GM19328 (cell line): ENCODE results near the gene TMIGD3.
"Not testable (repeated sequence)": the region's sequence is repeated elsewhere in the genome, so short reads cannot be mapped to it uniquely, and the experiment has no call there.

Experiments used
- ATAC-seq: cut with Tn5 transposase; IDR thresholded peaks from one replicate; pipeline ENCODE4 v1.9.1; 2021; ENCODE audit warnings: mild to moderate bottlenecking, moderate library complexity; ENCODE audit not compliant: unreplicated experiment

Gene TMIGD3

DNA sequence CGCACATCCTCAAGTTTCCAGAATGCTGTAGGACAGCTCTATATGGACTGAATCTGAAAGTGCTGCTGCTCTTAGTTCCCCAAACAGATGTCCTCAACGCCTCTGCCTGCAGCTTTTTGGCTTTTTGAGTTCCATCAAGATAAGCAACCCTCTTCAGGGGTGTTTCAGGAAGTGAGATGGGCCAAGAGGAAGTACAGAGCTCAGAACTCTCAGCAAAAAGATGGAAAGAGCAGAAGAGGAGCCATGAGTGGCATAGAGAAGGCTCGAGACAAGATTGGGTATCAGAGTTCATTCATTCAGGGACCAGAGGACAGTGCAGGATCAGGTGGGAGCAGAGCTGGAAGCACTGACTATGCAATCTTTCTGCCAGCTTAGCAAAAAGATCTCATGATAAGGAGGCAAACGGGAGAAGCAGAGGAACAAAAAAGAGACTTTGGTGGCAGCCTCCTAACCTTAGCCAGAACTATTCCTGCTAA, at the start of gene TMIGD3, which contains the start of gene ADORA3:
TSS of gene TMIGD3 (minus strand) at position 49 of the 476 bp plus-strand sequence. CDS start 279 bp downstream, outside the sequence.
TSS of gene ADORA3 (minus strand) at position 49 of the 476 bp plus-strand sequence. CDS start 279 bp downstream, outside the sequence.
- no peak for ATAC-seq

GRCh38 chr1:111553196-111553595, 49.8 kb upstream of the TMIGD3 start:
- ATAC-seq, result no peak

DNA sequence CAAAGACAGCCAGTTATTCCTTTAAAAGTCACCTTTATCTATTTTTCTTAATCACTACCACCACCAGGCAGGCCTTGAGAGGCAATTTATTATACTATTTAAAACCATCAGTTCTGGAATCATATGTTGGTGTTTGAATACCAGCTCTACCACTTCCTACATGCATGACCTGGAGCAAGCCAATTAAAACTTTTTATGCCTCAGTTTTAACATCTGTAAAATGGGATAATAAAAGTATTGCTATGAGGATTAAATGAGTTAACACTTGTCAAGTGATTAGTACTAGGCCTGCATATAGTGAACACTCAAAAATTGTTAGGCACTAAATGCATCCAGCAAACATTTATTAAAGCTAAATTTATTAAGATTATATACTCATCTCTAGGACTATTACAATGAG, 49.2 kb upstream of the TMIGD3 start:
- ATAC-seq, result no peak

GRCh38 chr1:111551623-111552411, 48.4 kb upstream of the TMIGD3 start:
- ATAC-seq, result no peak

DNA sequence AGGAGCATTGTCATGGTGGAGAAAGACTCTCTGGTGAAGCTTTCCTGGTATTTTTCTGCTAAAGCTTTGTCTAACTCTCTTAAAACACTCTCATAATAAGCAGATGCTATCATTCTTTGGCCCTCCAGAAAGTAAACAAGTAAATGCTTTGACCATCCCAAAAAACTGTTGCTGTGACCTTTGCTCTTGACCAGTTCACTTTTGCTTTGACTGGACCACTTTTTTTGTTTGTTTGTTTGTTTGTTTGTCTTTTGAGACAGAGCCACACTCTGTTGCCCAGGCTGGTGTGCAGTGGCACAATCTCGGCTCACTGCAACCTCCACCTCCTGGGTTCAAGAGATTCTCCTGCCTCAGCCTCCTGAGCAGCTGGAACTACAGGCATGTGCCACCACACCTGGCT, 44.4 kb upstream of the TMIGD3 start:
- ATAC-seq, result not testable (repeated sequence)

- ATAC-seq, result no peak
Measured at GRCh38 chr1:111542187-111542586, 38.8 kb upstream of the TMIGD3 start.

DNA sequence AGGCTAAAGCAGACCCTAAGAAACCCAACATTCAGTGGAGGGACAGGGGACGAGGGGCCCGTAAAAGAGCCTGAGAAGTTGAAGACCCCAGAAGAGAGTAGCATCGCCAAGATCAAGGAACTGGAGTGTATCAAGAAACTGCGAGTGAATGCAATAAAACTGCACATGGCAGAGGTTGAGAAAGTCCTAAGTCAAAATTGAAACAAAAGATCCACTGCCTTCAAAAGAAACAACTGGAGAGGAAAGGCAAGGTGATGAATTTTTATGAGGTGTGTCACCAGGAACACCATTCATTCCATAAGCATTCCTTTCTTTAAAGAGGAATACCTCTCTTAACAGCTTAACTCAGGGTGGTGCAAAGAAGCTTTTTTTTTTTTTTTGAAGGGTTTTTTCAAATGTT, 38.3 kb upstream of the TMIGD3 start:
- no peak for ATAC-seq

DNA sequence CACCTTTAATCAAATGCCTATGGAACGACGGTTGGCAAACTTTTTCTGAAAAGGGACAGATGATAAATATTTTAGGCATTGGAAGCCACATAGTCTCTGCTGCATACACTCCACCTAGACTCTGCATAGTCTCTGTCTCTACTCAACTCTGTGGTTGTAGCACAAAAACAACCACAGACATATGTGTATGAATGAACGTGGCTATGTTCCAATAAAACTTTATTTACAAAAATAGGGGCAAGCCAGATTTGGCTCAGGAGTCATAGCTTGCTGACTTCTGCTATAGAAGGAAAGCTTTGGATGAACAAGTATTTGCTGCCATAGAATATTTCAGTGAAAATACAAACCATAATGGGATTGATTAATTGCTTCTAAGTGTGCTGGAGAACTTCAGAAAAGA, 37.5 kb upstream of the TMIGD3 start:
- no peak for ATAC-seq

- ATAC-seq, result no peak
Measured at GRCh38 chr1:111538343-111539025, 35.1 kb upstream of the TMIGD3 start.

DNA sequence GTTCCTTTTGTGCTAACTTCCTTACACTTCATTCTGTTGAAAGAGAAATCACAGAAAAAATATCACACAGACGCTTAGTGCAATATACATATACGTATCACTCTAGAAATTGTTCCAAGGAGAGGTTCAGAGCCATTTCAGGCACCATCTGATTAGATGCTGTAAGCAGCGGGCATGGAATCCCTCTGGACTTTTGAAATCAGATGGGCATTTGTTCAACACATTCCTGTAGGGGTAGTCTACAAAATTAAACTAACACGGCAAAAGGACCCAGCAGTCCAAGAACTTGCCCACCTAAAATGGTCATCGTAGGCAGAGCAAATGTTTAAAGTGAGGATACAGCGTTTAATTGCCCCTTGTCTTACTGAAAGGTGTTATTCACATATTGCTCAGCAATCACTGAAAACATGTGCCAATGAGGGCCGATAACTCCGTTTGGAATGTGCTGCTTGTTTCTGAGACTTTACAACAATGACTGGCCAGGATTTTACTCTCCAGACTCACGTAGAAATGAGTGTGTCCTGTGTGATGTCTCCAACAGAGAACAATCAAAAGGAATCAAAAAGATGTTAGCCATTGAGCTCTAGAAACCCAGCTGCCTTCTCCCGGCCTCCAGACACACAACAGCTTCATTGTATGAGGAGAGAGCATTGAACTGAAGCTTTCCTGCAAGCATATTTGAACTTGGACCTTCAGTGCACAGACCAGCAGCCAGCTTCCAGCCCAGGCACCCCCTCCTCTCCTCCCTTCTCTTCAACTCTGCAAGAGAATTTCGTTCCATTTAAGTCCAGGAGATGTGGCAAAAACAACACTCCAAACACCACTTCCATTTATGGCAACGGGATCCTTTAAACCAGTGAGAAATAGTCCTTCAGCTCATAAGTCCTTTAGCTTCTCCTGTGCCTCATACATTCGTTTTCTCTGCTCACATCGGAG, 32.1 kb upstream of the TMIGD3 start:
- ATAC-seq, result no peak

DNA sequence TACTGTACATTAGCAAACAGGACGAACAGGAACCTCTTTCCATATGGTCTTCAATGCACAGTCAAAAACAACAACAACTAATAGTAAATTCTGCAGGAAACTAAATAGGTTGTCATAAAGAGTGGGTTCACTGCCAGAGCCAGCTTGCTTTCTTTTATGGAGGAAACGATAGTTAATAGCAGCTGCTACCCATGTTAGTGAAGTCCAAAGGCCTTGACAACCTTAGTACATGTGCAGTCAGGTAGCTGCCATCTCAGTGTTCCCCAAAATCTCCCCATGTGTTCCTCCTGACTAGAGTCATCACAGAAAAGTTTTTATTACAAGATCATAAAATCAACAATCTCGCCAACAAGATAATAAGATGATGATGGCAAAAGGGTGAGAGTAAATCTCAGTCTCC, 16.6 kb upstream of the TMIGD3 start:
- no peak for ATAC-seq

- no peak for ATAC-seq
Measured at GRCh38 chr1:111517469-111518225, 14.2 kb upstream of the TMIGD3 start.

DNA sequence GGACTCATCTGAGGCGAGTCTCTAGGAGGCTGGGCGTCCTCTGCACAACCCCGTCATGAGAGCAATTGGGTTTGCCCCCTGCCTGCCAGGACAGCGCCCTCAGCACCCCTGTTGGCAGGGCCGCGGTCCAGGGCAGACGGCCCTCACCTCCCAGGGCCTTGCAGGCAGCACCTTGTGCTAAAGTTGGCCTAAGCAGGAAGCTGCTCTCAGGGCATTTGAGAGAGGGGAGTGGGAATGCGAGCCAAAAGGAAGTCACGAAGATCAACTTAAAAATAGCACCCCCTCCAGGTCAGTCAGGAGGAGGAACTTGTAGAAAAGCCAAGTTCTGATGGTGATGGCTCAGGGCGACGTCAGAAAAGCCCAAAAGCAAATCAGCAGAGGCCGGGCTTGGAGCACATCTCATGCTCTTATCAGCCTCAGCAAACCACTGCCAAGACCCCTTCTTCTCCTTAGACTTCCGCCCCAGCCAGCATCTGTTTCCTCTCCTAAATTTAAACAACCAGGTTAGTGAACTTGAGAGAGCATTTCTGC, 12.6 kb upstream of the TMIGD3 start:
- peak; percentile 50 for ATAC-seq

DNA sequence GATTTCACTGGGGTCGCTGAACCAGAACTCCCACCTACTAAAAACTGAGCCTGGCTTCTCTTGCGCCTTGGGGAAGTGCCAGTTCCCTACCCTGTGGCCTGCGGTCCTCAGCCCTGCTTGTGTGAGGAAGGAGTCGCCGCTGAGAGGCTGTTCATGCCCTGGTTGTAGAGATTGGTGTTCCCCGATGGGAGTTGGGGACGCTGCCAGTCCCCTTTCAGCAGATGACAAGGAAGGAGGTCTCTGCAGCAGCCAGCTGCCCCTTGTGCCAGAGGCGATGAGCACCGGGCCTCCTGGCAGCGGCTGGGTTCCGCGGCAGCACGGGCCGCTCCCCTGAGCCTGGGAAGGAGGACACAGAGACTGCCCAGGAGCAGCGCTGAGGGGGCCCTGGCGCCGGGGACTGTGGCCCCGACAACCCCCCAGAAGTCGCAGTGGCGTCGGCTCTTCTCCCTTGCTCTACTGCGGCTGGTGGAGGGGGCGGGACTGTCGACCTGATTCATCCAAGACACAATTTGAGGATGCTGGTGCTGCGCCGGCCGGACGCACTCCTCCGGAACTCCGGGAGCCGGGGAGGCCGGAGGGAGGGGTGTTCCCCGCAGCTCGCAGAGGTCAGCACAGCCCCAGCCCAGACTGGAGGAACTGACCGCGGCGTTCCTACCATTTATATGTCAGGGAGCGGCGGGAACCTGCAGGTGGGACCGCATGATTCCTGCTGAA, 12.0 kb upstream of the TMIGD3 start:
- ATAC-seq, result no peak

GRCh38 chr1:111513410-111514020, 10.1 kb upstream of the TMIGD3 start:
- no peak for ATAC-seq

DNA sequence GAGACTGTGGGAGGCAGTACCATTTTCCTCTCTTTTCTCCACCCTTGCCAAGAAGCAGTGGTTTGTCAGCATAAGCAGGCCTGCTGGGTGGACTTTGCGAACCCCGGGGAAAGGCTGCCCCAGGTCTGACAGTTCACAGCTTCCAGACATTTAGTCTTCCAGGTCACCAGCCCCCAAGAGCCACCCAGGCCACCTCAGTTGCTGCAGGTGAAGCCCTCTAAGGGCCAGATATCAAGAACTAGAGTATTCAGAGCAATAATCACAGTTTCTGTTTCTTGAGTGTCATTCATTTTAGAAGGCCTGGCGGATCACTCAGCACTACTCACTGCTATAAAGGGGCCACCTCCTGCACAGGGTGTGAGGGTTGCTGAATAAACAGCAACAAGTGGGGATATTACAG, 9.5 kb upstream of the TMIGD3 start:
- ATAC-seq, result no peak

DNA sequence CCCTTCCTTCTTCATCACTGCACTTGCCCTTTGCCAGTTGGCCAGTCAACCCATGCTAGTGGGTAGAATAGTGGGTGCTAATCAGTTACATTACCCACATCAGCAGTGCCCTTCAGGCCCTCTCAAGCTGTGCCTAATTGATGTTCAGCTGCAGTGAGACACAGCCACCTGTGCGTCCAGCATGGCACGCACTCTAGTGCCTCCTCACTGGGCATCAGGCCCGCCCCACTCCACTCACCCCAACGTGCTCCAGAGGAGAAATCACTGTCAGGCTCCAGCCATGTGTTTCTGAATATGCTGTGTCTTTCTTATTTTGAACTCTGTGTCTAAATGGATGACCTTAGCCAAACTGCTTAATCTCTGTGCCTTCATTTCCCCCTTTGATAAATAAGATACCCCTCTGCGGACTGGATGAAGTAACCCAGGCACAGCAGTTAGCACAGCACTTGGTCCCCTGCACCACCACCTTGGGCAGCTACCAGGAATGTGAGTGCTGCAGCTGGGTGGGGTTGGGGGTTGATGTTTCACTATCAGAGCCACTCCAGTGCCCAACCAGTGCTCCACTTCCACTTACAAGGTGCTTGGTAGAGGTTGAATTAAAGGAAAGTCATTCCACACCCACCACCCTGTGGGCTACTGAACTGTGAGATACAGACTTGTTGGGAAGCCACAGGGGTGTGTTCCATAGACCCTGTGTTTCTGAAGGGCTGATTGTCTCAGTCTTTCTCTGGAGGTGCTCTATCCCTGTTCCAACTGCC, 8.9 kb upstream of the TMIGD3 start:
- no peak for ATAC-seq

DNA sequence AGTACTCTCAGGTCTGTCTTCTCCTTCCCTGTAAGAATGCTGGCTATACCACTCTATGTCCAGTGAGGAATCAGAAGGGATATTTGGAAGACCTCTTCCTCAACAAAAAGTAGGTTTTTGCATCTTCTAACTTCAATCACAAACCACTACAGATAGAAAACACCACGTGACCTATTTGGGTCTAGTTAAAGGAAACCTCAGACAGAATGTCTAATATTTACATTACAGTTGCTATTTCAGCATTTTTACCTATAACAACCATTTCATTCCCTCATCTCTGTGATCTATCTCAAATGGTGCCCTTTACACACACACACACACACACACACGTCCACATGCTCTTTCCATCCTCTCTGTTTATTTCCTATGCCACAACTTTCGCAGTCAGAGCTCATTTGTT, 7.9 kb upstream of the TMIGD3 start:
- no peak for ATAC-seq
